MCF 10A (cell line): Measurements from ENCODE around the gene TAS2R41. TPM values are rescaled to one million over a fixed set of nuclear protein-coding genes. Genes with fewer than 3 reads are reported as not detected.
A peak's percentile ranks its signal among the peaks of the same experiment; 100 is the strongest.

Experiments used
- BruUV-seq: library from RNA; stranded (reverse); fragments of 400-500 nt; replicated peaks from 2 replicates; lab custom pipeline; 2021; lab: Mats Ljungman, UMichigan
- CTCF ChIA-PET: fragments of 300-600 bp; sonication (Branson Sonifier 250); formaldehyde crosslinking; extraction: SDS; loops from one replicate; lab custom pipeline; 2021; ENCODE audit warnings: antibody characterized with exemption, inconsistent platforms; lab: Yijun Ruan, JAX
- POLR2A ChIA-PET: fragments of 300-600, 350-650 bp; sonication (Branson Sonifier 250); formaldehyde crosslinking; extraction: SDS; loops from one replicate; lab custom pipeline; 2020; ENCODE audit warnings: antibody characterized with exemption, inconsistent platforms; lab: Yijun Ruan, JAX
- DNase-seq: peaks from one replicate; pipeline ENCODE4 v3.0.0-alpha.2; 2018; ENCODE audit not compliant: unreplicated experiment
- H3K27ac Mint-ChIP-seq: one replicate; pipeline ENCODE4 v1.8.0; 2022; ENCODE audit warnings: mild to moderate bottlenecking, low read depth, mixed read lengths; ENCODE audit not compliant: unreplicated experiment
- H3K27me3 Mint-ChIP-seq: one replicate; pipeline ENCODE4 v1.8.0; 2022; ENCODE audit warnings: mixed read lengths; ENCODE audit not compliant: insufficient read depth, unreplicated experiment
- H3K36me3 Mint-ChIP-seq: one replicate; pipeline ENCODE4 v1.8.0; 2022; ENCODE audit warnings: mild to moderate bottlenecking, moderate library complexity, mixed read lengths; ENCODE audit not compliant: insufficient read depth, unreplicated experiment
- H3K4me1 Mint-ChIP-seq: one replicate; pipeline ENCODE4 v1.8.0; 2022; ENCODE audit warnings: mixed read lengths; ENCODE audit not compliant: insufficient read depth, unreplicated experiment
- H3K4me3 Mint-ChIP-seq: one replicate; pipeline ENCODE4 v1.8.0; 2022; ENCODE audit warnings: mild to moderate bottlenecking, moderate library complexity, mixed read lengths; ENCODE audit not compliant: unreplicated experiment
- H3K9me3 Mint-ChIP-seq: one replicate; pipeline ENCODE4 v1.8.0; 2022; ENCODE audit warnings: mixed read lengths; ENCODE audit not compliant: unreplicated experiment
- intact Hi-C: fragments of 100-400 bp; cut with micrococcal nuclease; formaldehyde crosslinking; loops from 2 replicates; pipeline ENCODE4 v1.14.1; 2022
- total RNA-seq: library from RNA; stranded (reverse); gene quantifications from 2 replicates; pipeline ENCODE4 v1.2.3, GENCODE V29; 2022
- TF ChIP-seq, protein P1 (sequence below): fragments of 200-600 bp; IDR thresholded peaks from one replicate; pipeline ENCODE4 v1.8.0; 2022; ENCODE audit warnings: antibody characterized with exemption, mild to moderate bottlenecking; ENCODE audit not compliant: unreplicated experiment

TAS2R41 gene
- total RNA-seq, 1 experiment from 2014 or later, result not detected

DNA sequence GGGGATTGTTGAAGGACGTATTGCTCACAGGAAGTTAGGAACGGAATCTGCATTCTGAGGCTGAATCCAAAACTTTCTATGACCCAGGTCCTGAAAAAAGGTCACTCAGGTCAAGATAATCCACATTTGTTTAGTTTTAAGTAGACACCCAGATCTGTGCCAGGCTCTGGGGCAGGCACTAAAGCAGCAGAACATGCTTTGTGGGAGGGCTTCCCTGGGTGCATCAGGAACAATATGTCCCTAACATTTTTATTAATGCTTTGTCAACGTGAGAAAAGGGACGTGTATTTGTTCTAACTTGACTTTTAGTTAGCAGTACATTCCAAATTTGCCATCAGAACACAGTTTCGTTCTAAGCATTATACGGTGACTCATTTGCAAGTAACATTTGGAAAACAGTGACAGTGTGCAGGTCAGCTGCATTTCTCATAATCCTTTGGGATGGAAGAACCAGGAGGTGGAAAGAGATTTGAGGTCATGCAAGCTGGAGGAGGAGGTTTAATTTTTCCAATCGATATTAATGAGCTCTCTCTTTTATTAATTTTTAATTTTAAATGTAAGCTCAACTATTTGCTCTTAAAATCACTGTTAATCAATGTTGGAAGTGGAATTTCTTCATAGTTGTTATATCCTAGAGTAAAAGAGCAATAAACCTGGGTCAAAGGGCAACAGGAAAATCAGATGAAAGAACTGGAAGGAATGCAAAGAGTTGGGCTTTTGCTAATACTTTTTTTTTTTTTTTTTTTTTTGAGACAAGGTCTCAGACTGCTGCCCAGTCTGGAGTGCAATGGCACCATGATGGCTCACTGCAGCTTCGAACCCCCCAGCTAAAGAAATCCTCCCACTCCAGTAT is 35.0 kb downstream of the TAS2R41 start:
- Mint-ChIP-seq H3K36me3 (no peaks in the 10 kb centered on the region), H3K27me3 (no peaks in the 10 kb centered on the region), H3K9me3 (no peaks in the 10 kb centered on the region), H3K27ac (no peak overlapping the region), H3K4me3 (no peak overlapping the region), H3K4me1 (peaks cover 8% of the 10 kb centered on the region)
- TF ChIP-seq, protein P1, sequence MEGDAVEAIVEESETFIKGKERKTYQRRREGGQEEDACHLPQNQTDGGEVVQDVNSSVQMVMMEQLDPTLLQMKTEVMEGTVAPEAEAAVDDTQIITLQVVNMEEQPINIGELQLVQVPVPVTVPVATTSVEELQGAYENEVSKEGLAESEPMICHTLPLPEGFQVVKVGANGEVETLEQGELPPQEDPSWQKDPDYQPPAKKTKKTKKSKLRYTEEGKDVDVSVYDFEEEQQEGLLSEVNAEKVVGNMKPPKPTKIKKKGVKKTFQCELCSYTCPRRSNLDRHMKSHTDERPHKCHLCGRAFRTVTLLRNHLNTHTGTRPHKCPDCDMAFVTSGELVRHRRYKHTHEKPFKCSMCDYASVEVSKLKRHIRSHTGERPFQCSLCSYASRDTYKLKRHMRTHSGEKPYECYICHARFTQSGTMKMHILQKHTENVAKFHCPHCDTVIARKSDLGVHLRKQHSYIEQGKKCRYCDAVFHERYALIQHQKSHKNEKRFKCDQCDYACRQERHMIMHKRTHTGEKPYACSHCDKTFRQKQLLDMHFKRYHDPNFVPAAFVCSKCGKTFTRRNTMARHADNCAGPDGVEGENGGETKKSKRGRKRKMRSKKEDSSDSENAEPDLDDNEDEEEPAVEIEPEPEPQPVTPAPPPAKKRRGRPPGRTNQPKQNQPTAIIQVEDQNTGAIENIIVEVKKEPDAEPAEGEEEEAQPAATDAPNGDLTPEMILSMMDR, result no peak
- ChIA-PET CTCF (interaction anchor here (0.5 to 4.7 kb wide), 6 partner anchors 22 to 906 kb away, joined by 3 to 20 read pairs (median 3); no protein-coding TSS in a partner anchor), POLR2A (no interaction called here)
- peak; percentile 27 for DNase-seq
- no TSS peak for BruUV-seq
- intact Hi-C loops, result no loop called here

DNA sequence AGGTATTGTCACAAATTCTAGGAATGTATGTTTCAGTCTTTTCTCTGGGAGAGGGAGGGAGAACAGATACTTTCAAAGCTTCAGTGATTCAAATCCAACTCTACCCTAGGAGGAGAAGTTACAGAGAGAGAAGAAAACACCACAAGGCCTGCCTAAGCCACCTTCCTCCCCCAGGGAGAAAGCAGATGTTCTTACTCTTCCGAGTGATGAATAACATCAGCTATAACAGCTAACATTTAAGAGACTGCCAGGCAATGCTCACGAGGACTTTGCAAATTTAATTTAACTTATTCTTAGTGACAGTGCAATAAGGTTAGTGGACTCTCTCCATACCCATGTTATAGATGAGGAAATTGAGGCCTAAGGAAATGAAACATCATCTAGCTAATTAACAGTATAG is 36.8 kb downstream of the TAS2R41 start:
- POLR2A ChIA-PET, result interaction anchor here (0.6 to 2.1 kb wide), 2 partner anchors 23 to 257 kb away, joined by 3 to 7 read pairs; no protein-coding TSS in a partner anchor
- H3K27me3 Mint-ChIP-seq, result no peaks in the 10 kb centered on the region
- no TSS peak for BruUV-seq
- no peak for DNase-seq
- H3K27ac Mint-ChIP-seq, result no peak overlapping the region
- H3K36me3 Mint-ChIP-seq, result no peaks in the 10 kb centered on the region
- TF ChIP-seq, protein P1, result no peak
- intact Hi-C loops, result no loop called here
- no peaks in the 10 kb centered on the region for H3K9me3 Mint-ChIP-seq
- CTCF ChIA-PET, result interaction anchor here (4.7 kb wide), 1 partner anchor 24 kb away, joined by 20 read pairs; no protein-coding TSS in a partner anchor
- H3K4me1 Mint-ChIP-seq, result peaks cover 8% of the 10 kb centered on the region
- no peak overlapping the region for H3K4me3 Mint-ChIP-seq

DNA sequence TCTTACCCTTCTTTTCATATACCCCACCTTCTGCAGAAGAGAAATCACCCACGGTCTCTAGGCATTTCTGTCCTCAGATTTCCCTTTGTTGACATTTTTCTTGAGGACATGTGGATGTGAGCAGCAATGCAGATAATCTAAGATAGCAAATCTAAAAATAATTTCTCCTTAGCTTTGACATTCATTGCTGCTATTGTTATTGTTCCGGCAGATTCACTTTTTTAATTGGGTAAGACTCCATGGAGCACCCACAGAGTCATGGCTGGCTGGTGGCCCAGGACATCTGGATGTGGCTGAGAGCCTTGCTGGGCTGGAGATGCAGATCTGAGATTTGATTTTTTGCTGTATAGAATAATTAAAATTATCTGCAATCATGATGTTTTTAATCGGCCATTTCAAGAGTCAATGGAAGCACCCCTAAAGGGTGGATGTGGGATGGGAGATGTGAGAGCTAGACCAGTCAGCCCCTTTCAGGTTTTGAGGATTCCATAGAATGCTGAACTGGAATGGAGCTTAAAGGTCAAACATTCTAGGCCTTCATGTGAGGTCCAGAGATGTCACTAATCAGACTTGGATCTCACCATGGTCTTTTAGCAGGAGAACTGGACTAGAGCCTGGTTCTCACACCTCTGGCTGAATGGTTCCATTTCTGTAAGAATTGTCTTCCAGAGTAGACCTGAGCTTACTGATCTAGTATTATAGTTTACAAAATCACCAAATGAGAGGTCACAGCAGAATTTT is 37.5 kb downstream of the TAS2R41 start:
- no peak overlapping the region for H3K4me3 Mint-ChIP-seq
- no peaks in the 10 kb centered on the region for H3K9me3 Mint-ChIP-seq
- CTCF ChIA-PET, result interaction anchor here (0.6 to 4.7 kb wide), 2 partner anchors 24 to 90 kb away, joined by 3 to 20 read pairs; no protein-coding TSS in a partner anchor
- intact Hi-C loops, result no loop called here
- BruUV-seq, result no TSS peak
- DNase-seq, result no peak
- H3K36me3 Mint-ChIP-seq, result no peaks in the 10 kb centered on the region
- POLR2A ChIA-PET, result interaction anchor here (0.9 to 2.1 kb wide), 2 partner anchors 14 to 23 kb away, joined by 3 to 7 read pairs; no protein-coding TSS in a partner anchor
- peaks cover 8% of the 10 kb centered on the region for H3K4me1 Mint-ChIP-seq
- TF ChIP-seq, protein P1, result no peak
- H3K27ac Mint-ChIP-seq, result no peak overlapping the region
- H3K27me3 Mint-ChIP-seq, result no peaks in the 10 kb centered on the region

DNA sequence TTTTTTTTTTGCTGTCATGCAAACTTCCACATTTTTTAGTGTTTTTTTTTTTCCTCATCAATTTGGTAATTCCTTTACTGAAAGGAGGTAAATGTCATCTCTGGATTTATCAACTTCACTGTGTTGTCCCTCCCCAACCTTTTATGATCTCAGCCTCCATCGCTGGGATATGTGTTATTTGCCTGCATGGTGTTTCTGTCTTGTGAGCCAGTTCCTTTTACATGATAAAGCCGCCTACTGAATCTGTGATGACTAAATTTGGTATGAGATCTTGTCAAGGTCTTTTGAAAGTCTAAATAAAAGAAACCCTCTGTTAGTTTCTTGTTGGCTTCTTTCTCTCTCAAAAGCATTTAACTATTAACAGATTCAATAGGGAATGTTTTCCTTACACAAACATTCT is 39.3 kb downstream of the TAS2R41 start:
- no peaks in the 10 kb centered on the region for H3K27me3 Mint-ChIP-seq
- H3K4me3 Mint-ChIP-seq, result no peak overlapping the region
- no peak overlapping the region for H3K27ac Mint-ChIP-seq
- peaks cover 8% of the 10 kb centered on the region for H3K4me1 Mint-ChIP-seq
- intact Hi-C loops, result no loop called here
- DNase-seq, result no peak
- no peaks in the 10 kb centered on the region for H3K36me3 Mint-ChIP-seq
- CTCF ChIA-PET, result interaction anchor here (0.6 to 4.7 kb wide), 3 partner anchors 12 to 151 kb away, joined by 3 to 20 read pairs (median 3); no protein-coding TSS in a partner anchor
- no TSS peak for BruUV-seq
- TF ChIP-seq, protein P1, result no peak
- no peaks in the 10 kb centered on the region for H3K9me3 Mint-ChIP-seq
- POLR2A ChIA-PET, result no interaction called here
